K562 (cell line): ENCODE data around the gene THBS2. TPM values are rescaled to one million over a fixed set of nuclear protein-coding genes. Genes with fewer than 3 reads are reported as not detected.

Experiments used
- ATAC-seq: fragments of 200-7000 bp; cut with Tn5 transposase; 3 replicates; pipeline ENCODE4 v1.9.1; 2020; ENCODE audit warnings: moderate library complexity
- BruUV-seq: library from RNA; stranded (reverse); fragments of 400-500 nt; replicated peaks from 2 replicates; lab custom pipeline; 2021; lab: Mats Ljungman, UMichigan
- CTCF ChIA-PET: fragments of 300-600 bp; formaldehyde crosslinking; extraction: SDS; loops from one replicate; lab custom pipeline; 2021; ENCODE audit warnings: low intra/inter-chr PET ratio; lab: Yijun Ruan, JAX
- POLR2A ChIA-PET: fragments of 300-600, 350-650 bp; sonication (Branson Sonifier 250); formaldehyde crosslinking; extraction: SDS; loops from one replicate; lab custom pipeline; 2021; ENCODE audit warnings: antibody characterized with exemption, inconsistent platforms; lab: Yijun Ruan, JAX
- DNase-seq, 4 experiments: peaks; one replicate each; pipeline versions ENCODE4 v3.0.0 to v3.0.0-alpha.2; 2011 to 2018; ENCODE audit warnings: low spot score in 3 of 4, mixed read lengths in 3 of 4; ENCODE audit errors: extremely low read depth in 1 of 4
- FAIRE-seq: peaks from 2 replicates; lab custom pipeline; 2011; peaks lifted over from hg19 to GRCh38; lab: Jason Lieb, UNC
- H2AFZ ChIP-seq: 2 replicates; pipeline ENCODE4 v1.6.0; 2011; ENCODE audit warnings: low read depth, low read length, control low read depth, inconsistent platforms
- H3K27ac ChIP-seq: fragments of 200-600 bp; 3 replicates; pipeline ENCODE4 v1.8.0; 2011; ENCODE audit warnings: low read depth, mild to moderate bottlenecking, control low read depth, inconsistent platforms, low read length, moderate library complexity, mixed read lengths; ENCODE audit errors: extremely low read depth
- H3K27me3 ChIP-seq, 2 experiments: fragments of 300-600 bp in 1 of 2; 2 replicates in 1 of 2; 3 replicates in 1 of 2; pipeline versions ENCODE4 v1.6.0 to v1.8.0; 2011; ENCODE audit warnings: inconsistent platforms in 2 of 2, low read length in 2 of 2, mild to moderate bottlenecking in 1 of 2, mixed read lengths in 1 of 2, moderate library complexity in 1 of 2; ENCODE audit not compliant: control insufficient read depth in 2 of 2, insufficient read depth in 2 of 2
- H3K36me3 ChIP-seq: fragments of 300-600 bp; 3 replicates; pipeline ENCODE4 v1.8.0; 2011; ENCODE audit warnings: mild to moderate bottlenecking, low read length, inconsistent platforms; ENCODE audit not compliant: control insufficient read depth, insufficient read depth
- H3K4me1 ChIP-seq, 2 experiments: fragments of 200-600 bp in 1 of 2; replicated peaks in 1 of 2; 2 replicates in 1 of 2; 3 replicates in 1 of 2; pipeline versions ENCODE4 v1.5.1 to v1.8.0; 2011; ENCODE audit warnings: inconsistent platforms in 2 of 2, low read length in 2 of 2, mild to moderate bottlenecking in 1 of 2, mixed read lengths in 1 of 2, moderate library complexity in 1 of 2; ENCODE audit not compliant: control insufficient read depth in 2 of 2, insufficient read depth in 2 of 2
- H3K4me2 ChIP-seq: 2 replicates; pipeline ENCODE4 v1.6.1; 2011; ENCODE audit warnings: low read length, control low read depth, inconsistent platforms, mixed read lengths; ENCODE audit not compliant: insufficient read depth
- H3K4me3 ChIP-seq: fragments of 200-600 bp; sonication (generic), shearing (Covaris generic); 2 replicates; pipeline ENCODE4 v1.5.1; 2016; ENCODE audit warnings: control low read depth, inconsistent platforms
- H3K79me2 ChIP-seq: fragments of 200-600 bp; 3 replicates; pipeline ENCODE4 v1.8.0; 2011; ENCODE audit warnings: low read length, inconsistent platforms; ENCODE audit not compliant: control insufficient read depth, insufficient read depth
- H3K9ac ChIP-seq, 2 experiments: 2 replicates each; pipeline versions ENCODE4 v1.6.0 to v1.6.1; 2011; ENCODE audit warnings: low read depth in 2 of 2, low read length in 2 of 2, control low read depth in 1 of 2, inconsistent platforms in 1 of 2, mild to moderate bottlenecking in 1 of 2, mixed read lengths in 1 of 2; ENCODE audit not compliant: insufficient read depth in 1 of 2
- H3K9me1 ChIP-seq: one replicate; pipeline ENCODE4 v1.6.0; 2011; ENCODE audit warnings: inconsistent platforms, mild to moderate bottlenecking, low read length, moderate library complexity; ENCODE audit not compliant: control insufficient read depth, insufficient read depth
- H3K9me3 ChIP-seq: replicated peaks from 2 replicates; pipeline ENCODE4 v1.5.1; 2011; ENCODE audit warnings: low read depth, low read length, inconsistent platforms; ENCODE audit not compliant: control insufficient read depth, insufficient read depth
- H4K20me1 ChIP-seq: replicated peaks from 2 replicates; pipeline ENCODE4 v1.6.1; 2011; ENCODE audit warnings: low read length, inconsistent platforms, mixed read lengths; ENCODE audit not compliant: control insufficient read depth, insufficient read depth
- ASH1L ChIP-seq: fragments of 450-650 bp; IDR thresholded peaks from 2 replicates; pipeline ENCODE4 v1.6.1; 2018; ENCODE audit warnings: borderline replicate concordance, mild to moderate bottlenecking, low read depth; ENCODE audit not compliant: partially characterized antibody
- ELF1 ChIP-seq: fragments of 200-800 bp; sonication (Bioruptor generic); IDR thresholded peaks from 2 replicates; pipeline ENCODE4 v1.6.1; 2016; ENCODE audit warnings: missing genetic modification characterization, missing compliant biosample characterization
- JUNB ChIP-seq: fragments of 450-650 bp; formaldehyde crosslinking; conservative IDR thresholded peaks from 2 replicates; pipeline ENCODE4 v1.4.0; 2020; ENCODE audit warnings: mild to moderate bottlenecking
- KDM1A ChIP-seq, 2 experiments: fragments of 450-650 bp; IDR thresholded peaks; 2 replicates each; pipeline ENCODE4 v1.6.1; 2016; ENCODE audit warnings: mild to moderate bottlenecking in 2 of 2
- MBD2 ChIP-seq: sonication (generic); IDR thresholded peaks from 2 replicates; pipeline ENCODE4 v1.6.1; 2016; ENCODE audit warnings: low read depth, borderline replicate concordance
- NCOA2 ChIP-seq, 2 experiments: fragments of 450-650 bp; IDR thresholded peaks; 2 replicates each; pipeline ENCODE4 v1.6.1; 2018; ENCODE audit warnings: mild to moderate bottlenecking in 2 of 2, moderate library complexity in 1 of 2; ENCODE audit not compliant: partially characterized antibody in 2 of 2
- NFYB ChIP-seq: IDR thresholded peaks from 2 replicates; pipeline ENCODE4 v1.6.1; 2011; ENCODE audit warnings: mild to moderate bottlenecking, moderate library complexity; ENCODE audit not compliant: insufficient read length; ENCODE audit errors: extremely low read depth
- PHF20 ChIP-seq: fragments of 450-650 bp; IDR thresholded peaks from 2 replicates; pipeline ENCODE4 v1.6.1; 2018; ENCODE audit not compliant: partially characterized antibody
- POLR2AphosphoS5 ChIP-seq: IDR thresholded peaks from 2 replicates; pipeline ENCODE4 v1.6.1; 2011; ENCODE audit warnings: mild to moderate bottlenecking, low read depth, low read length, moderate library complexity; ENCODE audit not compliant: control insufficient read depth, insufficient read depth
- RBM39 ChIP-seq: fragments of 200-400 bp; formaldehyde crosslinking; optimal IDR thresholded peaks from 2 replicates; pipeline ENCODE3; 2018; ENCODE audit warnings: low read depth, low read length
- TFAM ChIP-seq: fragments of 250-450 bp; sonication (Bioruptor Pico); conservative IDR thresholded peaks from 2 replicates; pipeline ENCODE4 v1.5.0; 2021; ENCODE audit warnings: mild to moderate bottlenecking, moderate library complexity
- ZNF408 ChIP-seq: fragments of 250-450 bp; sonication (Bioruptor Pico); IDR thresholded peaks from 2 replicates; pipeline ENCODE4 v1.4.0; 2020; ENCODE audit warnings: low read depth, mild to moderate bottlenecking, moderate library complexity
- ZNF75A ChIP-seq: fragments of 450-650 bp; formaldehyde crosslinking; IDR thresholded peaks from 2 replicates; pipeline ENCODE4 v1.4.0; 2020; ENCODE audit warnings: mild to moderate bottlenecking
- WGBS: fragments of 100-300 bp; shearing (Covaris generic); methylation state at CpG from one replicate; pipeline ENCODE4 v1.1.6; 2016; ENCODE audit warnings: low coverage, mixed read lengths; ENCODE audit not compliant: insufficient coverage; ENCODE audit errors: missing lambda C conversion rate; 5-methylcytosine and 5-hydroxymethylcytosine counted together
- in situ Hi-C: fragments of 300-500 bp; cut with MboI; formaldehyde crosslinking; loops from 4 replicates; pipeline ENCODE4 v1.15.0; 2018; ENCODE audit warnings: inconsistent platforms, mixed read lengths
- intact Hi-C: fragments of 100-400 bp; cut with micrococcal nuclease; formaldehyde crosslinking; loops from 2 replicates; pipeline ENCODE4 v1.14.2; 2022
- polyA plus RNA-seq, 8 experiments: library from polyadenylated mRNA; depleted of rRNA in 4 of 8; stranded (reverse) in 5 of 8; unstranded in 3 of 8; fragments of >200 nt; fragmentation: Nextera tagmentation in 2 of 8; fragmentation: Illumina TruSeq in 1 of 8; extraction: Ambion mirVana in 2 of 8; extraction: Trizol in 1 of 8; gene quantifications; 2 replicates each; pipeline versions ENCODE4 v1.2.1 to v1.2.3, GENCODE V29; 2011 to 2014; ENCODE audit warnings: inconsistent platforms in 1 of 8, missing spikeins in 1 of 8
- total RNA-seq, 7 experiments: library from RNA; depleted of rRNA in 6 of 7; stranded (reverse); fragments of >200 nt in 6 of 7; fragmentation: Illumina TruSeq in 2 of 7; extraction: Trizol in 2 of 7; gene quantifications; 2 replicates each; pipeline versions ENCODE4 v1.2.1 to v1.2.3, GENCODE V29; 2011 to 2021; ENCODE audit warnings: low replicate concordance in 1 of 7
- TF ChIP-seq, protein P1 (sequence below): sonication (generic); formaldehyde crosslinking; IDR thresholded peaks from 2 replicates; pipeline ENCODE4 v1.4.0; 2020; ENCODE audit warnings: mild to moderate bottlenecking, missing genetic modification reagents
- TF ChIP-seq, protein P2 (sequence below): fragments of 450-650 bp; IDR thresholded peaks from 2 replicates; pipeline ENCODE4 v1.6.1; 2016
- TF ChIP-seq, protein P3 (sequence below): fragments of 450-650 bp; IDR thresholded peaks from 2 replicates; pipeline ENCODE4 v1.6.1; 2016; ENCODE audit warnings: low read depth, mild to moderate bottlenecking, moderate library complexity
- TF ChIP-seq, protein P4 (sequence below): fragments of 250-450 bp; sonication (Bioruptor Pico); IDR thresholded peaks from 2 replicates; pipeline ENCODE4 v1.4.0; 2020; ENCODE audit warnings: mild to moderate bottlenecking, moderate library complexity

Gene THBS2
- total and polyA plus RNA-seq, 9 of the 15 experiments (the other 6 are each of a cell fraction or from before 2014, with no cell fraction given) = 0.03 to 0.11 (median 0.03) TPM; not detected in 6

DNA sequence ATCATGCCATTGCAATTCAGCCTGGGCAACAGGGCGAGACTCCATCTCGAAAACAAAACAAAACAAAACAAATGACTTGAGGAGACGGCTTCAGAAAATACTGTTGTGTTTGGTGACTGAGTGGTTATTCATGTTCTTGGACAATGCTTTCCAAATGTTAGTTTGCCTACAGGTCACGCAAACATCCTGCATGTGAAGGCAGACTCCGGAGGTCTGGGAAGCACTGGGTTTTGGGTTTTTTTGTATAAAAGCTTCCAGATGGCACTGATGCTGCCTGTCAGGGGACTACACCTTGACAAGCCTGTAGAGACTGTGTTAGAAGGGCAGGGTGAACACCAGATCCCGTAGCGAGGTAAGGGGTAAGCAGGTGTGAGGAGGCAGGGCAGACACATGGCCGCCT lies 81.7 kb downstream of the THBS2 start:
- Histone ChIP-seq H3K36me3 (no peaks in the 10 kb centered on the region), H3K4me3 (no peak overlapping the region), H3K79me2 (no peaks in the 10 kb centered on the region), H3K9ac (no peak overlapping the region), H3K4me1 (peaks cover 0 to 15% of the 10 kb centered on the region in 2 experiments; a peak in 2 of 5 replicates), H3K27ac (no peak overlapping the region), H3K9me1 (peaks cover 2% of the 10 kb centered on the region), H3K9me3 (no peaks in the 10 kb centered on the region), H2AFZ (no peak overlapping the region), H3K27me3 (peaks cover 51 to 82% of the 10 kb centered on the region in 2 experiments), H3K4me2 (no peak overlapping the region), H4K20me1 (peaks cover 5% of the 10 kb centered on the region; the same call in 1 of the 2 replicates)
- no peak for DNase-seq
- FAIRE-seq = no peak
- intact Hi-C loops = no loop called here
- POLR2A ChIA-PET = interaction anchor here (1.3 kb wide), 1 partner anchor 9 kb away, joined by 5 read pairs; no protein-coding TSS in a partner anchor
- in situ Hi-C loops = no loop called here
- 1% methylated on average over 8 of the region's 8 CpGs for WGBS
- BruUV-seq = no TSS peak
- ATAC-seq = no peak
- CTCF ChIA-PET = no interaction called here
- TF ChIP-seq ASH1L (no peak), ELF1 (tag) (no peak), TFAM (CRISPR knock-in tag) (no peak), RBM39 (no peak), ZNF75A (CRISPR knock-in tag) (no peak), JUNB (CRISPR knock-in tag) (no peak), MBD2 (no peak), POLR2AphosphoS5 (no peak), PHF20 (no peak), NFYB (no peak), ZNF408 (CRISPR knock-in tag) (no peak), KDM1A (IDR thresholded peaks at IDR 0.05) (no peak), NCOA2 (IDR thresholded peaks at IDR 0.05; ENCODE audit: partially characterized antibody in 2 of 2) (no peak)
- TF ChIP-seq, protein P1, sequence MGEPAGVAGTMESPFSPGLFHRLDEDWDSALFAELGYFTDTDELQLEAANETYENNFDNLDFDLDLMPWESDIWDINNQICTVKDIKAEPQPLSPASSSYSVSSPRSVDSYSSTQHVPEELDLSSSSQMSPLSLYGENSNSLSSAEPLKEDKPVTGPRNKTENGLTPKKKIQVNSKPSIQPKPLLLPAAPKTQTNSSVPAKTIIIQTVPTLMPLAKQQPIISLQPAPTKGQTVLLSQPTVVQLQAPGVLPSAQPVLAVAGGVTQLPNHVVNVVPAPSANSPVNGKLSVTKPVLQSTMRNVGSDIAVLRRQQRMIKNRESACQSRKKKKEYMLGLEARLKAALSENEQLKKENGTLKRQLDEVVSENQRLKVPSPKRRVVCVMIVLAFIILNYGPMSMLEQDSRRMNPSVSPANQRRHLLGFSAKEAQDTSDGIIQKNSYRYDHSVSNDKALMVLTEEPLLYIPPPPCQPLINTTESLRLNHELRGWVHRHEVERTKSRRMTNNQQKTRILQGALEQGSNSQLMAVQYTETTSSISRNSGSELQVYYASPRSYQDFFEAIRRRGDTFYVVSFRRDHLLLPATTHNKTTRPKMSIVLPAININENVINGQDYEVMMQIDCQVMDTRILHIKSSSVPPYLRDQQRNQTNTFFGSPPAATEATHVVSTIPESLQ = no peak
- TF ChIP-seq, protein P2, sequence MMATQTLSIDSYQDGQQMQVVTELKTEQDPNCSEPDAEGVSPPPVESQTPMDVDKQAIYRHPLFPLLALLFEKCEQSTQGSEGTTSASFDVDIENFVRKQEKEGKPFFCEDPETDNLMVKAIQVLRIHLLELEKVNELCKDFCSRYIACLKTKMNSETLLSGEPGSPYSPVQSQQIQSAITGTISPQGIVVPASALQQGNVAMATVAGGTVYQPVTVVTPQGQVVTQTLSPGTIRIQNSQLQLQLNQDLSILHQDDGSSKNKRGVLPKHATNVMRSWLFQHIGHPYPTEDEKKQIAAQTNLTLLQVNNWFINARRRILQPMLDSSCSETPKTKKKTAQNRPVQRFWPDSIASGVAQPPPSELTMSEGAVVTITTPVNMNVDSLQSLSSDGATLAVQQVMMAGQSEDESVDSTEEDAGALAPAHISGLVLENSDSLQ = no peak
- TF ChIP-seq, protein P3, sequence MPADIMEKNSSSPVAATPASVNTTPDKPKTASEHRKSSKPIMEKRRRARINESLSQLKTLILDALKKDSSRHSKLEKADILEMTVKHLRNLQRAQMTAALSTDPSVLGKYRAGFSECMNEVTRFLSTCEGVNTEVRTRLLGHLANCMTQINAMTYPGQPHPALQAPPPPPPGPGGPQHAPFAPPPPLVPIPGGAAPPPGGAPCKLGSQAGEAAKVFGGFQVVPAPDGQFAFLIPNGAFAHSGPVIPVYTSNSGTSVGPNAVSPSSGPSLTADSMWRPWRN = no peak
- TF ChIP-seq, protein P4, sequence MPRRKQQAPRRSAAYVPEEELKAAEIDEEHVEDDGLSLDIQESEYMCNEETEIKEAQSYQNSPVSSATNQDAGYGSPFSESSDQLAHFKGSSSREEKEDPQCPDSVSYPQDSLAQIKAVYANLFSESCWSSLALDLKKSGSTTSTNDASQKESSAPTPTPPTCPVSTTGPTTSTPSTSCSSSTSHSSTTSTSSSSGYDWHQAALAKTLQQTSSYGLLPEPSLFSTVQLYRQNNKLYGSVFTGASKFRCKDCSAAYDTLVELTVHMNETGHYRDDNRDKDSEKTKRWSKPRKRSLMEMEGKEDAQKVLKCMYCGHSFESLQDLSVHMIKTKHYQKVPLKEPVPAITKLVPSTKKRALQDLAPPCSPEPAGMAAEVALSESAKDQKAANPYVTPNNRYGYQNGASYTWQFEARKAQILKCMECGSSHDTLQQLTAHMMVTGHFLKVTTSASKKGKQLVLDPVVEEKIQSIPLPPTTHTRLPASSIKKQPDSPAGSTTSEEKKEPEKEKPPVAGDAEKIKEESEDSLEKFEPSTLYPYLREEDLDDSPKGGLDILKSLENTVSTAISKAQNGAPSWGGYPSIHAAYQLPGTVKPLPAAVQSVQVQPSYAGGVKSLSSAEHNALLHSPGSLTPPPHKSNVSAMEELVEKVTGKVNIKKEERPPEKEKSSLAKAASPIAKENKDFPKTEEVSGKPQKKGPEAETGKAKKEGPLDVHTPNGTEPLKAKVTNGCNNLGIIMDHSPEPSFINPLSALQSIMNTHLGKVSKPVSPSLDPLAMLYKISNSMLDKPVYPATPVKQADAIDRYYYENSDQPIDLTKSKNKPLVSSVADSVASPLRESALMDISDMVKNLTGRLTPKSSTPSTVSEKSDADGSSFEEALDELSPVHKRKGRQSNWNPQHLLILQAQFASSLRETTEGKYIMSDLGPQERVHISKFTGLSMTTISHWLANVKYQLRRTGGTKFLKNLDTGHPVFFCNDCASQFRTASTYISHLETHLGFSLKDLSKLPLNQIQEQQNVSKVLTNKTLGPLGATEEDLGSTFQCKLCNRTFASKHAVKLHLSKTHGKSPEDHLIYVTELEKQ = no peak
